GM18873 (cell line): ENCODE measurements around the gene ALG1L2.
"Not testable (repeated sequence)": the region's sequence is repeated elsewhere in the genome, so short reads cannot be mapped to it uniquely, and the experiment has no call there.

Experiments
- ATAC-seq: cut with Tn5 transposase; IDR thresholded peaks from one replicate; pipeline ENCODE4 v1.9.1; 2021; ENCODE audit warnings: mild to moderate bottlenecking, moderate library complexity, moderate number of reproducible peaks; ENCODE audit not compliant: unreplicated experiment, low FRiP score

Gene ALG1L2

GRCh38 chr3:130093741-130094391 is 12.2 kb downstream of the ALG1L2 start:
- no peak for ATAC-seq

- not testable (repeated sequence) for ATAC-seq
Measured at GRCh38 chr3:130094491-130094941, 12.9 kb downstream of the ALG1L2 start.

DNA sequence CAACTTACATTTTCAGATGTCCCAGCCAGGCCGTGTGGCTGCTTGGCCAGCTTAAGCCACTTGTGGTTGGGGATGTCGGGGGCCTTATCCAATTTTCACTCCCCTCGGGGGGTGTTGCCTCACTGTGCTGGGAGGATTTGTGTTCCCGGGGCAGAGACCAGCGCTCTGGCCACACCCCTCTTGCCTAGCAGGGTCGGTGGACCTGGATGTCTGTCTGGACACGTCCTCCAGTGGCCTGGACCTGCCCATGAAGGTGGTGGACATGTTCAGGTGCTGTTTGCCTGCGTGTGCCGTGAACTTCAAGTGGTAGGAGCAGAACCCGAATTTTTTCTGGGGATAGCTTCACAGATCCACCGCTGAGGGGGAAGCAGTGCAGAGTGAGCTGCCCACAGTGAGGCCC is 14.2 kb downstream of the ALG1L2 start:
- not testable (repeated sequence) for ATAC-seq

DNA sequence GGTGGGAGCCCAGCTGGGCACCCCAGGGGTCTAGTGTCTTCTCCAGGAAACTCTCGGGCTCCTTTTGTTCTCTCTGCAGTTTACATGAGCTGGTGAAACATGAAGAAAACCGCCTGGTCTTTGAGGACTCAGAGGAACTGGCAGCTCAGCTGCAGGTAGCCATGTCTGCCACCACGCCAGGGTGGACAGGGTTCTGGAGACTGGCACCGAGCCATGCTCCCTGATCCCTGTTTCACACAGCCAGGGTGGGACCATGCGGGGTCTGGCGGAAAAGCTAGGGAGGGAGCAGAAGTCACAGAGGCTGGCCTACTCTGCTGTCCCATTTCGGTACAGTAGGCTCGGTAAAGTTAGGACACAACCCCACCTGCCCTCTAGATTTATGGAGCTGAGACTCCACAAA is 15.5 kb downstream of the ALG1L2 start:
- ATAC-seq, result not testable (repeated sequence)

- ATAC-seq, result not testable (repeated sequence)
Measured at GRCh38 chr3:130097690-130098638, 16.3 kb downstream of the ALG1L2 start.

DNA sequence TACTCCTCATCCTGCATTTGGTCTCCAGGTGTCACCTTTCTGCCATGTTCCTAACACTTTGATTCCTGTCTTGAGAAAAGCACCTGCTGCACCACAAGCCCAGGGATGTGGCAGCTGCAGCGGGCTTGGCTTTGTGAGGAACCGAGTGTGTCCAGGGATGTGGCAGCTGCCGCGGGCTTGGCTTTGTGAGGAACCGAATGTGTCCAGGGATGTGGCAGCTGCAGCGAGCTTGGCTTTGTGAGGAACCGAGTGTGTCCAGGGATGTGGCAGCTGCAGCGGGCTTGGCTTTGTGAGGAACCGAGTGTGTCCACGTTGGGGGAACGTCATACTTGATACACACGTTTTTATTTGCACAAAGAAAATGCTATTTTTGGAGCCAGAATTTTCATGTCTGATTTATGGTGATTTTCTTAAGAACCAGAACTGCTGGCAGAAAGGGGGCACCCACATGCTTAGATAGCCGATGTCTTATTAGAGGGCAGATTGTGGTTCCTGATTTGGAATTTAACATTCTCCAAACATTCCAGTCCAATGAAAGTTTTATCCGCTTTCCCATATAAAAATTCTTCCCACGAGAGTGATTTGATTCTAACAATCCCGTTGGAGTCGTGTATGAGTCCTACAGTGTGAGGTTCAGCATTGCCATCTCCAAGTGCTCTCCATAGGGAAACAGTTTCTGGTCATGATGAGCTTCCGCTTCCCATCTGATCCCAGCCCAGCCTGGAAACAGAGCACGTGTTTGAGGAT is 17.2 kb downstream of the ALG1L2 start:
- not testable (repeated sequence) for ATAC-seq

DNA sequence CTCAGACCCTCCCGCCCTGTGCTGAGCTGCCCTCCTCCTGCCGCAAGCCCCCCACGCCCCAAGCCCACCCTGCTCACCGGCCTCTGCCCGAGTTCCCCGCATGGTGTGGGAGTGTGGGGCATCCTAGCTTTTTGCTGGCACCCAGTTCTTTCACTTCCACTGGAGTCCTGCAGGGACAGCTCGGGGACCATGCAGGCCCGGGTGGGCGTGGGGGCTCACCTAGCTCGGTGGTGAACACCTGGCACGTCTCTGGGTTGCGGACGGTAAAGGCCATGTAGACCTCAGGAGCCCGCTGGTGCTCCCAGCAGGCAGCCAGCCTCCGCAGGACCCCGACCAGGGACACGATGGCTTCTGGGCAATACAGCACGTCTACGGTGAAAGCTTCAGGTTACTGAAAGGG is 20.9 kb downstream of the ALG1L2 start:
- not testable (repeated sequence) for ATAC-seq

DNA sequence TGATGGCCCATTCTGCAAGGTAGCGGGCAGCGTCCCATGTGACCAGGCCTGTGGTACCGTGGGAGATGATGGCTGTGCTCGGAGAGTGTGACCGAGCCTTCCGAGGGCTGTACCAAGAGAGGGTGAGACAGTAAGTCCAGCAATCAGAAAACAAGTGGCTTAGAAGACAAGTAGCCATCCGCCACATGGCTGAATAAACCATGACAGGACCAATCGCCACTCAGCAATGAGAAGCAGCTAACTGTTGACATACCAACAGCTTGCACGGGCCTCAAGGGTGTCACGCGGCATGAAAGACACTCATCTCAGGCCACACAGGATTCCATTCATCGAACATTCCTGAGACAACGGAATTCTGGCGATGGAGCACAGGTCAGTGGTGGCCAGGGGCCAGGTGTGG is 22.6 kb downstream of the ALG1L2 start:
- not testable (repeated sequence) for ATAC-seq

GRCh38 chr3:130107333-130107995 is 25.8 kb downstream of the ALG1L2 start:
- not testable (repeated sequence) for ATAC-seq

GRCh38 chr3:130108836-130109585 is 27.4 kb downstream of the ALG1L2 start:
- not testable (repeated sequence) for ATAC-seq

- not testable (repeated sequence) for ATAC-seq
Measured at GRCh38 chr3:130110386-130111169, 28.9 kb downstream of the ALG1L2 start.

- ATAC-seq, result peak; percentile 95
Measured at GRCh38 chr3:130111185-130111864, 29.7 kb downstream of the ALG1L2 start.

DNA sequence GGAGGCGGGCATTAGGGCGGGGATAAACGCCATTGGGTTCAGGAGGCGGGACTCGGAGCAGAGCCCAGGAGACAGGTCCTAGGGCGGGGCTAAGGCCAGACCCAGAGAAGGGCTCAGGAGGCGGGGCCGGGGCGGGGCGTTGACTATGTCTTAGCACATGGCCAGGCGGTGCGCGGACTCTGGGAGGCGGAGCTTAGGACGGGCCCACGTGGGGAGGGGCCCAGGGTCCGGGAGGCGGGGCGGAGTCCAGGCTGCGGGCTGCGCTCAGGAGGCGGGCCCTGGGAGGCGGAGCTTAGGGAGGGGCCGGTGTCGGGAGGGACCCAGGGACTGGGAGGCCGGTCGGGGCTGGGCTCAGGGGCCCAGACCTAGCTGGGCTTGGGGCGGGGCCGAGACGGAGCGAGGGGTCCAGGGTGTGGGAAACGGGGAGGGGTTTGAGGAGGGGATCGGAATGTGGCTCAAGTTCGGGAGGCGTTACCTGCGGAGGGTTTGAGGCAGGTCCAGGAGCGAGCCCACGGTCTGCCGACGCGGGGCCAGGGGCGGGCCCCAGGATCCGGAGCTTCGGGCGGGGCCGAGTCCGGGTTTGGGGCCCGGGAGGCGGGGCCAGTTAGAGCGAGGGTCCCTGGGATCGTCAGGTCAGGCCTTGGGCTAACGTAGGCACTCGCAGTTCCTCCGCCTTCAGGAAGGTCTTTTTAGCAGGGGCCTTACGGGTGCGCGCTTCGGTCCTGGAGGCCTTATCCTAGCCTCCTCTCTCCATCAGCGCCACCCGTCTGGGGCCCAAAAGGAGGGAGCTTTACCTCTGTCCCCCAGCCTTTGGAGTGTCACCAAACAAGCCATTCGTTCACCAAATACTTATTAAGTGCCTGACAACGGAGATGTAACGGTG is 30.5 kb downstream of the ALG1L2 start:
- peak; percentile 46 for ATAC-seq

GRCh38 chr3:130112748-130113073 is 31.1 kb downstream of the ALG1L2 start:
- not testable (repeated sequence) for ATAC-seq

- ATAC-seq, result not testable (repeated sequence)
Measured at GRCh38 chr3:130115400-130115799, 33.8 kb downstream of the ALG1L2 start.

GRCh38 chr3:130117933-130118332 is 36.3 kb downstream of the ALG1L2 start:
- ATAC-seq, result no peak

DNA sequence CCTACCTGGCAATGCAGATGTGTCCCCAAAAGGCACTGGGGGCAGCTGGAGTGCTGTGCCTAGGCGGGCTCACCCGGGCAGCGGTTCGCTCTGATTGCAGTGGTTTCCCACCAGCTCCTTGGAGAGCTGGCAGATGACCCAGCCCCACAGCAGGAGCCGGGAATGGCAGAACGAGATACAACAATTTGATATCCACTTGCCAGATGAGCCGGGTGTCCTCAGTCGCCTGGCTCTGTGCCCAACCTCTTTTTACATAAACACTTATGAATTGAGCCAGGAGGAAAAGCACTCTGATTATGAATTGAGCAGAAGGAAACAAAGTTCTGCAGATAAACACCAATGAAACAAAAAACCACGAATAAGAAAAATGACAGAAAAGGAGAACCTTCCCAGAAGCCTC is 38.2 kb downstream of the ALG1L2 start:
- ATAC-seq, result not testable (repeated sequence)
